Measurements from ENCODE around the gene STRN4. TPM values are rescaled to one million over a fixed set of nuclear protein-coding genes. Genes with fewer than 3 reads are reported as not detected.
A peak's percentile ranks its signal among the peaks of the same experiment; 100 is the strongest.

STRN4 gene
- total RNA-seq, 4 donors from 2014 or later = 77.4 to 127 (median 87.4) TPM

- Histone ChIP-seq H3K36me3 (peaks cover 0 to 37% (median 6%) of the 10 kb centered on the region in 3 donors), H3K27ac (peak overlapping the region; percentile 32 to 92 (median 89)), H3K4me3 (peak overlapping the region; percentile 72 to 87 (median 82)), H3K9me3 (no peaks in the 10 kb centered on the region), H3K27me3 (no peaks in the 10 kb centered on the region), H3K4me1 (peaks cover 0 to 75% (median 28%) of the 10 kb centered on the region in 4 donors)
- no peak for TF ChIP-seq CTCF (IDR thresholded peaks at IDR 0.05)
- no peak for TF ChIP-seq EP300 (IDR thresholded peaks at IDR 0.05)
- no peak for TF ChIP-seq POLR2A (IDR thresholded peaks at IDR 0.05)
- DNase-seq (ENCODE audit: low spot score in 2 of 2) = no peak
- WGBS, 2 donors = 81 to 87% methylated on average over 19 of the region's 19 CpGs
These were observed 39.1 kb upstream of the STRN4 start for GRCh38 chr19:46785054-46785979.

- Histone ChIP-seq H3K27me3 (no peaks in the 10 kb centered on the region), H3K4me1 (peaks cover 0 to 75% (median 28%) of the 10 kb centered on the region in 4 donors), H3K9me3 (no peaks in the 10 kb centered on the region), H3K4me3 (peak overlapping the region; percentile 4 to 86 (median 52)), H3K36me3 (peaks cover 0 to 45% (median 6%) of the 10 kb centered on the region in 3 donors), H3K27ac (peak overlapping the region; percentile 32 to 92 (median 89))
- 32 to 47% methylated on average over 13 to 17 of the region's 17 CpGs for WGBS, 2 donors
- DNase-seq (ENCODE audit: low spot score in 2 of 2) = peak; percentile 62 to 63
- TF ChIP-seq POLR2A (IDR thresholded peaks at IDR 0.05) = no peak
- TF ChIP-seq EP300 (IDR thresholded peaks at IDR 0.05) = peak in 1 of 2 donors; percentile 46
- peak in 2 of 5 experiments; percentile 15 to 37 for TF ChIP-seq CTCF (IDR thresholded peaks at IDR 0.05)
These were observed 38.2 kb upstream of the STRN4 start for GRCh38 chr19:46784262-46785053.

- no peak for DNase-seq (ENCODE audit: low spot score in 2 of 2)
- Histone ChIP-seq H3K4me3 (peak overlapping the region in 1 of 4 donors; percentile 79), H3K27ac (peak overlapping the region in 2 of 4 donors; percentile 91 to 92), H3K9me3 (no peaks in the 10 kb centered on the region), H3K27me3 (no peaks in the 10 kb centered on the region), H3K4me1 (peaks cover 0 to 68% (median 26%) of the 10 kb centered on the region in 4 donors), H3K36me3 (peaks cover 0 to 53% (median 8%) of the 10 kb centered on the region in 3 donors)
- TF ChIP-seq POLR2A (IDR thresholded peaks at IDR 0.05) (no peak), EP300 (IDR thresholded peaks at IDR 0.05) (no peak), CTCF (IDR thresholded peaks at IDR 0.05) (no peak)
- WGBS, 2 donors = 48 to 54% methylated on average over 2 of the region's 2 CpGs
These were observed 37.4 kb upstream of the STRN4 start for GRCh38 chr19:46783670-46784069.

- H3K4me3 ChIP-seq = no peak overlapping the region
- WGBS, 2 donors = 95 to 96% methylated on average over 7 of the region's 7 CpGs
- H3K4me1 ChIP-seq = peaks cover 0 to 70% (median 25%) of the 10 kb centered on the region in 4 donors
- no peaks in the 10 kb centered on the region for H3K9me3 ChIP-seq
- TF ChIP-seq EP300 (IDR thresholded peaks at IDR 0.05) (no peak), CTCF (IDR thresholded peaks at IDR 0.05) (no peak), POLR2A (IDR thresholded peaks at IDR 0.05) (no peak)
- no peak for DNase-seq (ENCODE audit: low spot score in 2 of 2)
- H3K27ac ChIP-seq = peak overlapping the region in 2 of 4 donors; percentile 25 to 35
- H3K27me3 ChIP-seq = no peaks in the 10 kb centered on the region
- peaks cover 0 to 65% (median 12%) of the 10 kb centered on the region in 3 donors for H3K36me3 ChIP-seq
These were observed 36.2 kb upstream of the STRN4 start for GRCh38 chr19:46782355-46783019.

Data from tibial nerve (tissue), 4 donors.